HG03378 (cell line): Measurements from ENCODE around the gene PML.
A peak's percentile ranks its signal among the peaks of the same experiment; 100 is the strongest.

Experiments
- ATAC-seq: cut with Tn5 transposase; IDR thresholded peaks from one replicate; pipeline ENCODE4 v1.9.1; 2021; ENCODE audit warnings: mild to moderate bottlenecking, moderate library complexity; ENCODE audit not compliant: unreplicated experiment

PML gene

DNA sequence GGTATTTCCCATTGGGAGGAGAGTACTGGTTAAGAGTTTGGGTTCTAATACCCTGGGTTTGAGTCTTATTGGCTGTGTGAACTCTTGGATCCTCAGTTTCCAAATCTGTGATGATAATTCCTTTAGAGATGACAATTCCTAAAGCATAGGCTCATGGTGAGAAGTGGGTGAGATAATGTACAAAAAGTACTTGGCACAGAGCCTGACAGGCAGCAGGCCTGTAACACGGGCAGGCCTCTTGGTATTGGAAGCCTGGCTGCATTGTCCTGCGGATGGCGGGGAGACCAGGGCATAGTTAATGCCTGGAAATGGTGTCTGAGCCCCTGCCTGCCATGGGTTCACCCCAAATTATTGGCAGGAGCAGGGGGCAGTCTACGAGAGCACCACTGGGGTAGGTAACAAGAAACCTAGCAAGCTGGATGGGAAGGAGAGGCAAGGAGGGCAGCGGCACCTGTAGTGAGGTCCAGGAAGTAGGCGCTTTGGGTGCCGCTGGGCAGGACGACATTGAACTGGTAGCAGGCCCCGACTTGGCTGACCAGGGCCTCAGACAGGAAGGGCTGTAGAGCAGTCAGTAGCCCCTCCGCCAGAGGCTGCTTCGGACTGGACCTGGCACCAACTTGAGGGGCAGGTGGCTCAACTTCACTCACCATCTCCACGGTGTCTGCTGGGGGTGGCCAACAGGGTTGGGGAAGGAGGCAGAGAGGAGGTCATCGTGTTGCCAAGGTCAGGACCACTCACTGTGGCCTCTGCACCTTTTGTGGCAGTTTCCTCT, 10.1 kb upstream of the PML start:
- ATAC-seq: no peak

DNA sequence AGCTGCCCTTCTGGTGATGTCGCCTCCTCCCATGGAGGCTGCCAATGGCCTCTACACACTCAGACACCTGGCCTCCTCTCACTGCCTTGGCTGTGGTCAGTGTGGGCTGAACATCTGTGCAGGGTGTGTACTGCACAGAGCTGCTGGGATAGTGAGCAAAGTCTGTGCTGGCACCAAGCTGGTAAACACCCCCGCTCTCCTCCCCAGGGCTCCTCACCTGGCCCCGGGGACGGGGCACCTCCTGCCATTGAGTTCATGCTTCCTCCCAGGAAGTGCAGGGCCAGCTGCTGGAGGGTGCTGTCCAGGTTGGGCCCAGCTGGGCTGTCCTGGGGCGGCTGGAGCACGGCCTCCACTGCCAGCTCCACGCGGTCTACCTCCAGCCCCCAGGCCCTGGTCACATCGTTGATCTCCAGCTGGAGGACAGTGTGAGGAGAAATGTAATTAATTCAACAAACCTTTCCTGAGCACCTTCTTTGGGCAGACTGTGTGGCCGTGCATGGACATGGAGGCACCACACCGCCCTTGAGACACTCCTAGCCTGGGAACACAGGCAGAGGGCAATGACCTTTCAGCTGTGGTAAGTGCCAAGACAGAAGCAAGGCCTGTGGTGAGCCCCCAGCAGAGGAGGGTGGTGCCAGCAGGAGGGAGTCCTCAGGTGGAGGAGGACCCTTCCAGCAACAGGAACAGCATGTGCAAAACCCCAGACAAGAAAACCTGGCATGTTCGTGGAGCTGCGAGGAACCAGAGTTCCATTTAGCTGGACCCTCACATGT, 9.2 kb upstream of the PML start:
- ATAC-seq: no peak

DNA sequence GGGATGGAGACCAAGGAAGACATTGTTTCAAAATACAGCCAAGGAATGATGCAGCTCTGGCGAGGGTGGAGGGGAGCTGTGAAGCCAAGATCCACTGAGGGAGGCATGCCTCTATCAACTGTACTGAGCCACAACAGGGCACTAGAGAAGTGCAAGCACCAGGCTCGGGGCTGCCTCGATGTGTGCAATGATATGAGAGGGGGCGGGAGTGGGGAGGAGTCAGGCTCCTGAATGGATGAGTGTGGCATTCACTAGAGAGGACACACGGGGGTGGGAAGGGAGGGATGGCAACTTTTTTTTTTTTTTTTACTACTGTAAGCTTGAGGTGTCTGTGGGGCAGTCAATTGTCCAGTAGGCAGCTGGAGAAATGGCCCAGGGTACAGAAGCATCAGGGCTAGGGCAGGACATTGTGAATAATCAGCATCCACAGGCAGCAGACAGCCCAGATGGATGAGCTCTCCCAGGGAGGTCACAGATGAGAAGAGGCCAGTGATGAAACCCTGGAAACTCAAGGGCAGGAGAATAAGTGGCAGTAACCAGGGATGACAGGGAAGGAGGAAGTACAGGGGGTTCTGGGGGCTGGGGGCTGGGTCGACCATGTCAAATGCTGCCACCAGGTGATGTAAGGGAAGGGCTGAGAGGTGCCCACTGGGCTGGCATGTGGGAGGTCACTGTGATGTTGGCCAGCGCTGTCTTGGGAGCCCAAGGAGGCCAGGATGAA, 8.3 kb upstream of the PML start:
- ATAC-seq: no peak

DNA sequence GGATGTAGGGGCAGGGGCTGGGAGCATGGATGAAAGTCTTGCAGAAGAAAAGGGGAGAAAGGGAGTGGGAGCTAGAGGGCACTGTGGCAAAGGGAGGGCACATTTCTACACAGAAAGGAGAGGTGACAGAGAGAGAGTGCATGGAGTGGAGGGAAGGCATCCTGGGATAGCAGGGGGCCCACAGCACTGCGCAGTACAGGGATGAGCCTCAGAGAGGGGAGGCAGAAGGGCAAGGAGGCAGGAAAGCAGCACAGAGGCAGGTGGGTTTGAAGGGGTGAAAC, 7.8 kb upstream of the PML start:
- ATAC-seq: no peak

DNA sequence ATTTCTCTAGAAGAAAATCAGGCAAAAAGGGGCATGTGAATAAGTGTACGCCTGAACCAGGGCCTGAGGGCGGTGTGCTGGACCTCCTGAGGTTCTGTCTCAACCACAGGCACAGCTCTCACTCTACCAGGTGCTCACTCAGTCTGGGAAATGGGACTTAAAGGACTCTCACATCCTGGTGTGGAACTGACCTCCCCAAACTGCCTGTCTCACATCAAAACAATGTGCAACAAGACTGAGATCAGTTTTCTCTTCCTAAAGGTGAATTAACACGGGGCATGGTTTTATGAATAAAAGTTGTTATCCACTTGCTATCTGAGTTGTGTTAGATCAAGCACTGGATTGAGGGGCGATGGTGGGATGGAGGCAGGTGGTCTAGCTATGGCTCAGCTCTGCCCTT, 7.3 kb upstream of the PML start:
- no peak for ATAC-seq

DNA sequence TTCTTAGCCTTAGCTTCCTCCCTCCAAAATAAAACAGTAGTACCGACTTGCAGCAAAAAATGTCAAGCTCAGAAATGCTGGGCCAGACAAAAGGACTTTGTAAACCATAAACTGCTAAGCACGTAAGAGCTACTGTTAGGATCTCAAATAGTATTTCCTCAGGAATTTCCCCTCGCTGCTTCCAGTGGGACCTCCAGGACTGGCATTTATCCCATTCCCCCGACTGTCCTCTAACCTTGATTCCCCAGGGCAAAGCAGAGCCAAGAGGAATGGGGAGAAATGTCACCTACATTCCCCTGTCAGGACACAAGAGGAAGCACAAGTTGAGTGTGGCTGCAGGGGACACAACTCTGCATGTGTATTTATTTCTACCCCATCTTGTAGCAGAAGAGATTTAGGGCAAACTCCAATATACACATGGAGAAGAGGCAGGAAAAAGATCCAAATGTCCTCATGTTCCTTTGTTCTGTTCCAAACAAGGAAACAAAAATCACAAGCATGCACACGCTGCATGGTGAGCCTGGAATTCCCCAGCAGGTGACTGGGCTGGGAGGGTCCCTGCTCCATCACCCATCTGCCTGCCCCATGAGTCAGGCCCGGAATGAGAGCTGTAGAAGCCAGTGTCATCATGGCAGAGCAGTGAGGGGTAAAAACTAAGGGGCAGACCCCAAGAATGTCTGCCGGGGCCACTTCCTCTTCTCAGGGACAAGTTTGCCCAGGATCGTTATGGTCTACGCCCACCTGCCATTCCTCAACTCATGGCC, 6.7 kb upstream of the PML start:
- ATAC-seq: no peak

DNA sequence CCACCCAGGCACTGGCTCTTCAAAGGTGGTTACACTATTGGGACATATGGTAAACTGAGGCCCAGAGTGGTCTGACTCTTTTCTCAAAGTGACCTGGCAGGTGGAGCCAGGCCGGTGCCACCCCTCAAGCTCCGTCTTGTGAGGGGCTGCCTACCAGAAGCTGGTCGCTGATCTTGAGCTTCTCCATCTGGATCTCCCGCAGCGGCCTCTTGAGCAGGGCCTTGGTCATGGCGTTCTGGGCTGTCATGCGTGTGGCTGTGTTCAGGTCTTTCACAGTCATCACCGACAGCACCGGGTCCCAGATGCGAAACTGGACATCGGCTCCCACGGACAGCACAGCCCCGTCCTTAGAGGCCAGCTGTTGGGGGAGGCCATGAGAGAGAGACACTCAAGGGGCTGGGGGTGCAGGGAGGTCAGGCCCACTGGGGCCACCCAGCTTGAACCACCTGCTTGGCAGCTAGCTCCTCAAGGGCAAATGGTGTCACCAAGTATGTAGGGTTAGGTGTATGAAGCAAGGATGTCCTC, 6.0 kb upstream of the PML start:
- ATAC-seq: no peak

DNA sequence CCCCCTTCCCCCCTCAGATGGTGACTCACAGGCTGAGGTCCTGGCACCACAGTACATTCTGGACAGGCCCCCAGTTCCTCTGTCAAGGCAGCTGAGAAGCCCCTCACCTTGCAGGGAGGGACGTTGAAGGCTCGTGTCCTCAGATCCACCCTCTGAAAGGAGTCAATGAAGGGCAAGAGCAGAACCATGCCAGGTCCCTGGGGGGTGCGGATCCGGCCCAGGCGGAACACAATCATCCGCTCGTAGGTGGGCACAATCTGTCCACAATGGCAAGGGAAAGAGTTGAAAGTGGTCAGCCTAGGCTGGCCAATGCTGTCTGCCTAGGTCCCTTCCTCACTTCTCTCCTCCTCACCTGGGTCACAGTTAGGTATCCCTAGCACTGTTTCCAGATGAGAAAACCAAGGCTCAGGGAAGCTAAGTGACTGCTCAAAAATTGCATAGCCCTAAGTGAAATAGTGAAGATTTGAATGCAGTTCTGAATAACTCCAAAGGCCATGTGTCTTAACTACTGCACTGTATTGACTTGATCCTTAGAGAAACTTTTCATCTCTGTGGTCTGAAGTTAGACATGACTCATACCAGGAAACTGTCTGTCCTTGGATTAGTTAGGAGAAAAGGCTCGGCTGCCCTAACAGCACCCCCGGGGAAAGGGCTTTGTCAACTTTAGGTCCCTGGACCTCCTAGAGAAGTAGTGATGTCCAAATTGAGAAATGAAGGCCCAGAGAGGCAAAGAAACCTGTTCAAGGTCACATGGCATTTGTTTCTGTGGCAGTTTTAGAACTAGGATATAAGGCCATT, 5.3 kb upstream of the PML start:
- no peak for ATAC-seq

DNA sequence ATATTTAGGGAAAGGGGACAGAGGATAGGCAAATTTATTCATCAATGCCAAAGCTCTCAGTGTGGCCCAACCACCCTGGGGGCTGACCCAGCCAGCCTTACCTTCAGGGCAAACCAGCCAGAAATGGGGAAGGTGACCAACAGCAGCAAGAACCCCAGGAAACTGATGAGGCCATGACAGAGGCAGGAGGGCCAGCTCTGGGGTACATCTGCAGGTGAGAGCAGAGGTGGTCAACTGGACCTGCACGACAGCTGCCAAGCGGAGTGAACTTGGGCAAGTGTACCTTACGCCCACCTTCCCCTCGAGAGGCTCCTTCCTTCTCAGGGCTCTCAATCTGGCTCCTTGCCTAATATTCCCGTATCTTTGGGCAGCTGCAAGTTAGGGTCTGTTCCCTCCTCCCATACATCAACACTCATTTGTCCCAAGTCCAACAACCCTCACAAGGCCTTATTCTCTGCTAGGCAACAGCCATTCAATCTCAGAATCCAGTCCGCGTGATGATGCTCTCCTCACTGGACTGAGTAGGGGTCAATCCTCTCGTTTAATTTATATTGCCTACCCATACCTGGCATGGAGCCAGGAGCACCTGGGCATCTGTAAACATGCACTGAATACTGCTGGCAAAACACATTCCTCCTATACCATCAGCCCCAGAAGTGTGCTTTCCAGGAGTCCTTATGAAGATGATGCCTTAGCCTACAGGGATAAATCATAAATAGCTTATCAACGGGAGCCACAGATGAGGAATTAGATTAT, 4.1 kb upstream of the PML start:
- no peak for ATAC-seq

DNA sequence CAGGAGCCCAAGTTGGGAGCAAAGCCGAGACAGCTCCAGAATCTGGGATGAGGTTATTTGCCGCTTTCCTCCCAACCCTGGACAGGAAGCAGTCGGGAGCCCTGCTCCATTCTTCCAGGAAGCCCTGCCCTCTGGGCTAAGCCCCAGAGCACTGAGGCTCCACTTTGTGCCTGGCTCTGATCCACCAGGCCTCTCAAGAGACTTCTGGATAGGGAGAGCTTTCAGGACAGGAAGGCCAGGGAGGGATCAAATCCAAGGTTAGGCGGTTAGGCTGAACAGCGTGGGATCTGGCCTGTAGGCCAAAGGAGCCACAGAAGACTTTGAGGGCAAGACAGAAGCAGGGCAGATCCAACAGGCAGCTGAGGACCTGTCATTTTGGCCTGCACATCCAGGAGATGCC, 3.3 kb upstream of the PML start:
- no peak for ATAC-seq

DNA sequence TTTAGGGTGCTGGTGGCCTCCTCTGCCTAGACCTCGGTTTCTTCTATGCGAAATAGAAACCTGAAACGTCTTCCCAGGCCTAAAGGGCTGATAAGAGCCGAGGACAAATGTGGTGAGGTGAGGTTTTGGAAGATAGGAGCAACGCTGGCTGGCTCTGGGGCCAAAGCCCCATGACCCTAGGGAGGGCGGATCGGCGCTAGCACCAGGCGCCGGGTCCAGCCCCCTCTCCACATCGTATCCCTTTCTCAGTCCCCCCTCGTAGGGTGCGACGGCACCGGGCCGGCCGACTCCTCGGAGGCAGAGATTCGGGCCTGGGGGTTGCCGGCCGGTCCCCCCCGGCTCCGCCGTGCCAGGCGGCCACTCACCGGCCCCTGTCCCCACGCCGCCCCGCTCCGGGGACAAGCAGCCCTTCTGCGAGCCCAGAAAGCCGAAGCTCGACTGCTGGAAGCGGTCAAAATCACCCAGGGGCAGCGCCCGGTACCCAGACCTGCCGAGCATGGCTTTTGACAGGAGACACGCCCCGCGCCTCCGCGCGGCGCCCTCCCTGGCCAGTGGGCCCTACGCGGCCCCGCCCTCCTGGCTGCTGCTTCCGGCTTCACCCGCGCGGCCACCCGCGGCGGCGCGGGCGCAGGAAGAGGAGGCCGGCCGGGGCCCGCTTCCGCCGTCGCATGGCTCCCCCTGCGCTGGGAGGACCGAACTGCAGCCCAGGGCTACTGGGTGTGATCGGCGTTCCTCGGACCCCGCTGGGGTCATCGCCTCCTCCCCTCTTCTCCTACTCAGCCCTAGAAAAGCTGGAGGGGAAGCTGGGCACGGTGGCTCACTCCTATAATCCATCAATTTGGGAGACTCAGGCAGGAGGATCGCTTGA, 2.6 kb upstream of the PML start, which contains the start of gene STOML1:
TSS of gene STOML1 (minus strand) at position 570 of the 868 bp plus-strand sequence. CDS start at position 498, 72 bp downstream.
- peak; percentile 48 for ATAC-seq

DNA sequence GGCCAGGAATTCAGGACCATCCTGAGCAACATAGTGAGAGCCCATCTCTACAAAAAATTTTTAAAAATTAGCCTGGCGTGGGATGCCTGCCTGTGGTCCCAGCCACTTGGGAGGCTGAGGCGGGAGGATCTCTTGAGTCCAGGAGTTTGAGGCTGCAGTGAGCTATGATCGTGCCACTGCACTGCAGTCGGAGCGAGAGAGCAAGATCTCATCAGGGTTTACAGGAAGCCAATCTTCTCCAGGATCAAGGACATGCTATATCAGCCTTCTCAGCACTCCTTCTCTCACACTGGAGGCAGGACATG, 2.0 kb upstream of the PML start:
- no peak for ATAC-seq

DNA sequence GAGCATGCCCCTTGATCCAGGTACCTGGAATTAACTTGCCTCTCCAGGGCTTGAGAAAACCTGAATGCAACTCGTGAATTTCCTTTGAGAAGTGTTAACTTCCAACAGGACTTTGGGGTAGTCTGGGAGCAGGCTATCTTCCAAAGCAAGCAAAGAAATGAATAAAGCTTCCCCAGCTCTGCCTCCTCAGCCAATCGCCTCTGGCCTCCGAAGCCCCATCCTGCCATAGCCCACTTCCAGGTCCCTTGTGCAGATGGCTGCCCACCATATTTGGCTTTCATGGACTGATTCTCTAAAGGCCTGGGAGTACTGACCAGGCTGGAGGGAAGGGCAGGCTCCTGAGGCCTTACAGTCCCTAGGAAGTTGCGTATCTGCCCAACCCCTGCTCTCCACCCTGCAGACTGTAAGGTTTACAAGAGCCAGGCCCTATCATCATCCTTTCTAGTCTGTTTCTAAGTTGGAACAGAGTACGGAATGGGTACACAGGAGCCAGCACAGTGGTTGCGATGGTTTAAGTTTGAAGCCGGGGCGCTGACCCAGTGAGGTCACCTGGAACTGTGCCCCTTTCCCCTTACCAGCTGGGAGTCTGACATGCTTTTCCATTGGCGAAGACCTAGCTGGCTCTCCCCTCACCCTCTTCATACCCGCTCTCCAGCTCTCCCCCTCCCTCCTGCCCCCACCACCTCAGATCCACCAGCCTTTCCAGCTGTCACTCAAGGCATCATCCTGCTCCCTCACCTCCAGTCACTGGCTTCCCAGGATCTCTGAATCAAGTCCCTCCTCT, 1.1 kb upstream of the PML start:
- ATAC-seq: no peak

DNA sequence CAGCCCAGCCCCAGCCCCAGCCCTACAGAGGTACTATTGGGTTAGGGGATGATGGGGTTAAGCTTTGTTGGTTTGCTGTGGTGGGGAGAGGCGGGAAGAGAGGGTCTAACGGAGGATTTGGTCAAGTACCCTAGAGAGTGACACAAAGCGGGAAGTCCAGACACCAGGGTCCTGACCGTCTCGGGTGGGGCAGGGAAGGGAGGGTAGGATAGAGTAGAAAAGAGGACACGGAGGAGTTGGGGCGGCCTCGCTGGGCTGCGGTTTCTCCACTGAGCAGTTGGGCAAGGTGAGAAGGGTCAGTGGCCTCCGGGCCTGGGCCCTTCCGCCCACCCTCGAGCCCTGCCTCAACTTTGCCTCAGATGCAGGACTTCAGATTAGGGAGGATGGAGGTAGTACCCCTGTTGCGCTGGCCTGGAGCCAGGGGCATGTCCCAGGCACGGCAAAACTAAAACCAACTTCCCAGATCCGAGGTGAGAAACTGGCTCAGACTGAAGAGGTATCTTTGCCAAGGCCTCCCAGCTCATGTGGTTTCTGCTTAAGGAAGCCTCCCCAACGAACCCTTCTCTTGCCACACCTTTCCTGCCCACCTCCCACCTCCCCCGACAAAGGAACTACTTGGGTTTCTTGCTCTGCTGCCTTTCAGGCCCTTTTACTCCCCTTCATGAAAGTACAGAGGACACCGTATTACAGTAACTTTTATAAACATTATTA, 551 bp downstream of the PML start:
- peak; percentile 0 for ATAC-seq

DNA sequence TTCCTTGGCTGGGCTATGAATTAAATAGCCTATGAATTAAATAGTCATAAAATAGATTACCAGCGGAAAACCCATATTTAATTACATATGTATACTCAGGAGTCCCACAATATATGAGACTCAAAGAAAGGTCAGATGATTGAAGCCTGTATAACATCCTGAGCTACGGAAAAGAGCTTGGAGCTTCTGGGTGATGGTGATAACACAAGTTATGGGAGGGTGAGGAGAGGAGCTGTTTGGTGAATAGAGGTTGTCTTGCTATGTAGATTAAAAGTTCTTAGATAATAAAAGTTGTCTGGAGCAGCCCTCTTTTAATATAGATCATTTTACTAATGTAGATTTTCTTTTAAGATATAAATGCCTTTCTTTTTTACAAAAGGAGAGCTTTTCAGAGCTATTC, 1.8 kb downstream of the PML start:
- ATAC-seq: no peak

DNA sequence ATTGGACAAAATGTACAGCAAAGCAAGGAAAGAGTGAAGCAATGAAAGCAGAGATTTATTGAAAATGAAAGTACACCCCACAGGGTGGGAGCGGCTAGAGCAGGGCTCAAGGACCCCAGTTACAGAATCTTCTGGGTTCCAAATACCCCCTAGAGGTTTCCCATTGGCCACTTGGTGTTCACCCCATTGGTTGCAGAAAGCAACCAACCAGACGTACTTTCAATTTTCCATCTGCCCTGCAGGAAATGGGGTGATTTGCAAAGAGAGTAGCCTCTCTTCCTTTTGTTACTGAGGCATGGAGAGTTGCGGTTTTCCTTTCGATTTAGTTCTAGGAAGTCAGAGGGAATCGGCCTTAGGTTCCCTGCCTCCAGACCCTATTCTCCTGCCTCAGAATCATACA, 2.4 kb downstream of the PML start:
- no peak for ATAC-seq

DNA sequence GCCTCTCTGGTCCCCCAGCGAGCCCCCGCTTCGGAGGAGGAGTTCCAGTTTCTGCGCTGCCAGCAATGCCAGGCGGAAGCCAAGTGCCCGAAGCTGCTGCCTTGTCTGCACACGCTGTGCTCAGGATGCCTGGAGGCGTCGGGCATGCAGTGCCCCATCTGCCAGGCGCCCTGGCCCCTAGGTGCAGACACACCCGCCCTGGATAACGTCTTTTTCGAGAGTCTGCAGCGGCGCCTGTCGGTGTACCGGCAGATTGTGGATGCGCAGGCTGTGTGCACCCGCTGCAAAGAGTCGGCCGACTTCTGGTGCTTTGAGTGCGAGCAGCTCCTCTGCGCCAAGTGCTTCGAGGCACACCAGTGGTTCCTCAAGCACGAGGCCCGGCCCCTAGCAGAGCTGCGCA, 3.5 kb downstream of the PML start:
- no peak for ATAC-seq
